ENCODE results near the gene SOCS4. TPM values are rescaled to one million over a fixed set of nuclear protein-coding genes. Genes with fewer than 3 reads are reported as not detected.

Gene SOCS4
- total and polyA plus RNA-seq, 8 donors, result 2.4 to 13.4 (median 5.7) TPM

GRCh38 chr14:55094292-55095157 is 67.5 kb downstream of the SOCS4 start:
- Histone ChIP-seq H3K27ac (no peak overlapping the region), H3K36me3 (no peaks in the 10 kb centered on the region), H3K9me3 (no peaks in the 10 kb centered on the region), H3K4me1 (peaks cover 0 to 4% (median 0%) of the 10 kb centered on the region in 3 donors), H3K27me3 (no peaks in the 10 kb centered on the region), H3K4me3 (no peak overlapping the region)
- FAIRE-seq (no peak), ATAC-seq (no peak), DNase-seq (no peak)
- TF ChIP-seq, protein P1, sequence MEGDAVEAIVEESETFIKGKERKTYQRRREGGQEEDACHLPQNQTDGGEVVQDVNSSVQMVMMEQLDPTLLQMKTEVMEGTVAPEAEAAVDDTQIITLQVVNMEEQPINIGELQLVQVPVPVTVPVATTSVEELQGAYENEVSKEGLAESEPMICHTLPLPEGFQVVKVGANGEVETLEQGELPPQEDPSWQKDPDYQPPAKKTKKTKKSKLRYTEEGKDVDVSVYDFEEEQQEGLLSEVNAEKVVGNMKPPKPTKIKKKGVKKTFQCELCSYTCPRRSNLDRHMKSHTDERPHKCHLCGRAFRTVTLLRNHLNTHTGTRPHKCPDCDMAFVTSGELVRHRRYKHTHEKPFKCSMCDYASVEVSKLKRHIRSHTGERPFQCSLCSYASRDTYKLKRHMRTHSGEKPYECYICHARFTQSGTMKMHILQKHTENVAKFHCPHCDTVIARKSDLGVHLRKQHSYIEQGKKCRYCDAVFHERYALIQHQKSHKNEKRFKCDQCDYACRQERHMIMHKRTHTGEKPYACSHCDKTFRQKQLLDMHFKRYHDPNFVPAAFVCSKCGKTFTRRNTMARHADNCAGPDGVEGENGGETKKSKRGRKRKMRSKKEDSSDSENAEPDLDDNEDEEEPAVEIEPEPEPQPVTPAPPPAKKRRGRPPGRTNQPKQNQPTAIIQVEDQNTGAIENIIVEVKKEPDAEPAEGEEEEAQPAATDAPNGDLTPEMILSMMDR (IDR thresholded peaks at IDR 0.05), result no peak
- 76 to 77% methylated on average over 9 of the region's 9 CpGs for WGBS, 2 donors
- intact Hi-C loops (cut with DNase I), result loop anchor here in 2 of 3 donors (5.0 kb wide), 2 partner anchors 63 to 68 kb away; no protein-coding TSS in a partner anchor

- Histone ChIP-seq H3K9me3 (no peaks in the 10 kb centered on the region), H3K27me3 (no peaks in the 10 kb centered on the region), H3K36me3 (no peaks in the 10 kb centered on the region), H3K4me1 (peaks cover 10 to 23% (median 16%) of the 10 kb centered on the region in 3 donors), H3K4me3 (no peak overlapping the region), H3K27ac (peak overlapping the region in 2 of 4 donors; percentile 15 to 17)
- intact Hi-C loops (cut with DNase I), result no loop called here
- ATAC-seq (peak in 1 of 4 donors; percentile 3), FAIRE-seq (no peak), DNase-seq (peak in 1 of 6 donors; percentile 50)
- TF ChIP-seq, protein P1 (IDR thresholded peaks at IDR 0.05), result no peak
- WGBS, 2 donors, result 66 to 69% methylated on average over 5 of the region's 5 CpGs
Measured at GRCh38 chr14:55097881-55098560, 71.0 kb downstream of the SOCS4 start.

DNA sequence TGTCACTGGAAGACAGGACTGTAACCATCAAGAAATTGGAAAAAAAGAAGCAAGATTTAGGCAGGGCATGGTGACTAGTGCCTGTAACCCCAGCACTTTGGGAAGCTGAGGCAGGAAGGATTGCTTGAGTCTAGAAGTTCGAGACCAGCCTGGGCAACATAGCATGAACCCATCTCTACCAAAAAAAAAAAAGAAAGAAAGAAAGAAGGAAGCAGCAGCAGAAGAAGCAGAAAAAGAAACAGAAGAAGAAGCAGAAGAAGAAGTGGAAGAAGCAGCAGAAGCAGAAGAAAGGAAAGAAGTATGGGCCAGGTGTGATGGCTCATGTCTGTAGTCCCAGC is 71.5 kb downstream of the SOCS4 start:
- no peaks in the 10 kb centered on the region for H3K27me3 ChIP-seq
- intact Hi-C loops (cut with DNase I), result no loop called here
- no peak for ATAC-seq
- H3K9me3 ChIP-seq, result no peaks in the 10 kb centered on the region
- TF ChIP-seq, protein P1 (IDR thresholded peaks at IDR 0.05), result no peak
- H3K4me3 ChIP-seq, result no peak overlapping the region
- H3K36me3 ChIP-seq, result no peaks in the 10 kb centered on the region
- peaks cover 10 to 28% (median 21%) of the 10 kb centered on the region in 3 donors for H3K4me1 ChIP-seq
- peak overlapping the region in 1 of 4 donors; percentile 17 for H3K27ac ChIP-seq
- FAIRE-seq, result no peak
- WGBS, 2 donors, result 95 to 100% methylated on average over 1 of the region's 1 CpG
- DNase-seq, result no peak

Other genes starting within 250 kb of the SOCS4 start
- 10 to 100 TPM in 1 of 6 donors, 1 to 10 TPM in 5; 3.4 to 16.2 (median 6.0) TPM for gene GCH1, start 124.4 kb upstream of the SOCS4 start, total RNA-seq
- 10 to 100 TPM in 1 of 2 donors, 1 to 10 TPM in 1; 7.9 to 42.6 TPM for gene GCH1, start 124.4 kb upstream of the SOCS4 start, polyA plus RNA-seq
- 1 to 10 TPM in 4 of 6 donors, under 1 TPM in 2; 0.46 to 2.3 (median 1.2) TPM for gene WDHD1, start 137 bp upstream of the SOCS4 start, total RNA-seq
- under 1 TPM; 0.45 to 0.57 TPM for gene WDHD1, start 137 bp upstream of the SOCS4 start, polyA plus RNA-seq
- 10 to 100 TPM; 15.2 to 29.7 (median 23.1) TPM for gene MAPK1IP1L, start 24.4 kb downstream of the SOCS4 start, total RNA-seq
- gene MAPK1IP1L, start 24.4 kb downstream of the SOCS4 start, polyA plus RNA-seq, result 10 to 100 TPM; 12.9 to 24.2 TPM
- gene LGALS3, start 102.0 kb downstream of the SOCS4 start, total RNA-seq, result 10 to 100 TPM; 22.6 to 77.8 (median 40.6) TPM
- gene LGALS3, start 102.0 kb downstream of the SOCS4 start, polyA plus RNA-seq, result 10 to 100 TPM; 53.1 to 74.7 TPM
- gene DLGAP5, start 164.3 kb downstream of the SOCS4 start, total RNA-seq, result under 1 TPM in 4 of 6 donors, not detected in 2; 0.12 to 0.90 (median 0.47) TPM
- gene DLGAP5, start 164.3 kb downstream of the SOCS4 start, polyA plus RNA-seq, result not detected
- 10 to 100 TPM in 2 of 6 donors, 1 to 10 TPM in 4; 8.2 to 19.7 (median 9.5) TPM for gene FBXO34, start 244.2 kb downstream of the SOCS4 start, total RNA-seq
- 1 to 10 TPM; 4.6 to 7.3 TPM for gene FBXO34, start 244.2 kb downstream of the SOCS4 start, polyA plus RNA-seq

All from pancreas (tissue), 10 donors.